Lung (tissue), 13 donors: ENCODE measurements around the gene RAB11A. TPM values are rescaled to one million over a fixed set of nuclear protein-coding genes. Genes with fewer than 3 reads are reported as not detected.

Experiments
- ATAC-seq: fragments of 200-7000 bp; cut with Tn5 transposase; one replicate; pipeline ENCODE4 v1.9.1; 2020; ENCODE audit warnings: moderate number of reproducible peaks; ENCODE audit not compliant: insufficient read depth, low FRiP score
- DNase-seq, 3 donors: peaks; one replicate each; pipeline ENCODE4 v3.0.0-alpha.2; 2013 to 2017
- H3K27ac ChIP-seq, 2 donors: one replicate each; pipeline ENCODE4 v1.5.1; 2013; ENCODE audit warnings: mild to moderate bottlenecking in 2 of 2, moderate library complexity in 2 of 2, control low read depth in 1 of 2, inconsistent platforms in 1 of 2, low read depth in 1 of 2, low read length in 1 of 2
- H3K27me3 ChIP-seq, 3 donors: one replicate each; pipeline ENCODE4 v1.5.1; 2013; ENCODE audit warnings: low read length in 2 of 3; ENCODE audit not compliant: control insufficient read depth in 3 of 3, insufficient read depth in 3 of 3
- H3K36me3 ChIP-seq, 4 donors: one replicate each; pipeline ENCODE4 v1.5.1; 2013; ENCODE audit warnings: low read length in 4 of 4, mild to moderate bottlenecking in 1 of 4, moderate library complexity in 1 of 4; ENCODE audit not compliant: control insufficient read depth in 4 of 4, insufficient read depth in 4 of 4
- H3K4me1 ChIP-seq, 5 donors: one replicate each; pipeline ENCODE4 v1.5.1; 2013; ENCODE audit warnings: low read length in 5 of 5, mild to moderate bottlenecking in 2 of 5, moderate library complexity in 1 of 5; ENCODE audit not compliant: control insufficient read depth in 5 of 5, insufficient read depth in 5 of 5
- H3K4me3 ChIP-seq: one replicate; pipeline ENCODE4 v1.5.1; 2013; ENCODE audit warnings: mild to moderate bottlenecking, control low read depth, moderate library complexity
- H3K9ac ChIP-seq, 2 donors: one replicate each; pipeline ENCODE4 v1.5.1; 2013; ENCODE audit warnings: low read length in 2 of 2, control low read depth in 1 of 2; ENCODE audit not compliant: insufficient read depth in 1 of 2
- H3K9me3 ChIP-seq, 4 donors: one replicate each; pipeline ENCODE4 v1.5.1; 2013; ENCODE audit warnings: low read length in 3 of 4, mild to moderate bottlenecking in 1 of 4, moderate library complexity in 1 of 4; ENCODE audit not compliant: control insufficient read depth in 4 of 4, insufficient read depth in 3 of 4
- CTCF ChIP-seq: IDR thresholded peaks from 2 replicates; pipeline ENCODE4 v1.5.1; 2012; ENCODE audit warnings: mild to moderate bottlenecking; ENCODE audit errors: control extremely low read depth, extremely low read depth
- polyA plus RNA-seq, 2 donors: library from polyadenylated mRNA; stranded (reverse); fragments of 200-250 nt; gene quantifications; one replicate each; pipeline ENCODE4 v1.2.1, GENCODE V29; 2013
- small RNA-seq: library from RNA; depleted of rRNA; stranded (forward); fragments of <200 nt; gene quantifications from one replicate; pipeline ENCODE3, GENCODE V24; 2014; ENCODE audit warnings: low replicate concordance
- total RNA-seq, 2 donors: library from RNA; depleted of rRNA in 1 of 2; stranded (reverse); fragments of >200 nt in 1 of 2; gene quantifications; one replicate each; pipeline ENCODE4 v1.2.1, GENCODE V29; 2014 to 2021
- donor health status: control.
- donor health status: control.
- donor health status: Bipolar disorder and iron deficiency.
- donor health status: healthy.
- donor health status: DM: yes; HTN: yes; CAD: no.

The RAB11A gene
- total and polyA plus RNA-seq, 4 donors = 120 to 313 (median 232) TPM

- no peaks in the 10 kb centered on the region for H3K4me1 ChIP-seq
- TF ChIP-seq CTCF = no peak
- no peak for ATAC-seq
- H3K4me3 ChIP-seq = no peak overlapping the region
- no peaks in the 10 kb centered on the region for H3K27me3 ChIP-seq
- no peak overlapping the region for H3K9ac ChIP-seq
- H3K36me3 ChIP-seq = no peaks in the 10 kb centered on the region
- DNase-seq = no peak
- no peaks in the 10 kb centered on the region for H3K9me3 ChIP-seq
- peak overlapping the region; percentile 71 to 75 for H3K27ac ChIP-seq
Measured at GRCh38 chr15:65940618-65940909, 71.3 kb downstream of the RAB11A start.

Small RNA genes lying within 50 kb of the gene (small RNA-seq; reads per million reads assigned to genes)
- gene RF00026 = not detected

Other genes with a start within 250 kb of the RAB11A start
- 10 to 100 TPM; 11.1 to 12.6 TPM for gene SLC24A1, start 247.6 kb upstream of the RAB11A start, total RNA-seq
- gene SLC24A1, start 247.6 kb upstream of the RAB11A start, polyA plus RNA-seq = 1 to 10 TPM; 4.0 to 4.4 TPM
- gene DENND4A, start 77.2 kb upstream of the RAB11A start, total RNA-seq = 10 to 100 TPM; 26.2 to 52.8 TPM
- gene DENND4A, start 77.2 kb upstream of the RAB11A start, polyA plus RNA-seq = 1 to 10 TPM; 7.0 to 8.5 TPM